Fibroblast of the aortic adventitia (primary cell): ENCODE measurements around the gene RBM25. TPM values are rescaled to one million over a fixed set of nuclear protein-coding genes. Genes with fewer than 3 reads are reported as not detected.

Experiments
- DNase-seq: peaks from one replicate; pipeline ENCODE4 v3.0.0-alpha.2; 2010; ENCODE audit warnings: low read depth
- H3K4me3 ChIP-seq: 2 replicates; pipeline ENCODE4 v1.5.1; 2011; ENCODE audit warnings: low read depth, mild to moderate bottlenecking, control low read depth, low read length, moderate library complexity
- CTCF ChIP-seq: IDR thresholded peaks from 2 replicates; pipeline ENCODE4 v1.5.1; 2011; ENCODE audit warnings: mild to moderate bottlenecking, low read length, control low read depth, inconsistent platforms; ENCODE audit not compliant: insufficient read depth
- total RNA-seq: library from RNA; depleted of rRNA; stranded (reverse); fragments of >200 nt; gene quantifications from 2 replicates; pipeline ENCODE4 v1.2.3, GENCODE V29; 2012; ENCODE audit warnings: low replicate concordance

The RBM25 gene
- total RNA-seq, 1 donor, result 54.5 TPM

GRCh38 chr14:73133795-73134194 is 75.5 kb downstream of the RBM25 start:
- no peak for DNase-seq
- no peak for TF ChIP-seq CTCF
- no peak overlapping the region for H3K4me3 ChIP-seq

GRCh38 chr14:73136085-73136386 is 77.7 kb downstream of the RBM25 start:
- peak; percentile 10 for DNase-seq
- TF ChIP-seq CTCF, result no peak

GRCh38 chr14:73136387-73137225 is 78.3 kb downstream of the RBM25 start, which contains the start of gene PSEN1:
Gene PSEN1 (plus strand): TSS chr14:73136507. CDS start chr14:73148020, 11,513 bp downstream.
- peak; percentile 89 for DNase-seq
- peak within 1 kb of the TSS; percentile 89 for H3K4me3 ChIP-seq
- TF ChIP-seq CTCF, result no peak

More at GRCh38 chr14:73136085-73136386, 77.7 kb downstream of the RBM25 start:
- peak overlapping the region; percentile 89 for H3K4me3 ChIP-seq

- no peak for TF ChIP-seq CTCF
- DNase-seq, result no peak
- H3K4me3 ChIP-seq, result no peak overlapping the region
Measured at GRCh38 chr14:73140811-73141323, 82.5 kb downstream of the RBM25 start.

GRCh38 chr14:73142216-73142615 is 83.9 kb downstream of the RBM25 start:
- no peak for DNase-seq
- TF ChIP-seq CTCF, result no peak

GRCh38 chr14:73143003-73143402 is 84.7 kb downstream of the RBM25 start:
- TF ChIP-seq CTCF, result no peak
- no peak overlapping the region for H3K4me3 ChIP-seq
- no peak for DNase-seq

More at GRCh38 chr14:73142216-73142615, 83.9 kb downstream of the RBM25 start:
- H3K4me3 ChIP-seq, result no peak overlapping the region
